Aorta (tissue), 5 donors: ENCODE results near the gene NUP153. TPM values are rescaled to one million over a fixed set of nuclear protein-coding genes. Genes with fewer than 3 reads are reported as not detected.

ENCODE experiments used
- ATAC-seq: fragments of 200-7000 bp; cut with Tn5 transposase; one replicate; pipeline ENCODE4 v1.9.1; 2022; ENCODE audit warnings: moderate library complexity; ENCODE audit not compliant: low FRiP score
- DNase-seq, 2 donors: peaks; one replicate each; pipeline ENCODE4 v3.0.0-alpha.2; 2020
- H3K27ac ChIP-seq, 2 donors: one replicate each; pipeline ENCODE4 v1.5.1; 2013; ENCODE audit warnings: low read length in 2 of 2, mild to moderate bottlenecking in 2 of 2, moderate library complexity in 2 of 2, control low read depth in 1 of 2, inconsistent platforms in 1 of 2, low read depth in 1 of 2
- H3K27me3 ChIP-seq, 2 donors: one replicate each; pipeline ENCODE4 v1.6.1; 2013; ENCODE audit warnings: control low read depth in 1 of 2, low read length in 1 of 2, mild to moderate bottlenecking in 1 of 2, moderate library complexity in 1 of 2; ENCODE audit not compliant: insufficient read depth in 2 of 2, control insufficient read depth in 1 of 2
- H3K36me3 ChIP-seq, 2 donors: one replicate each; pipeline ENCODE4 v1.6.1; 2013; ENCODE audit warnings: control low read depth in 1 of 2, low read length in 1 of 2, mild to moderate bottlenecking in 1 of 2; ENCODE audit not compliant: insufficient read depth in 2 of 2, control insufficient read depth in 1 of 2
- H3K4me1 ChIP-seq, 2 donors: one replicate each; pipeline ENCODE4 v1.6.1; 2013; ENCODE audit warnings: low read length in 2 of 2, control low read depth in 1 of 2, mild to moderate bottlenecking in 1 of 2, moderate library complexity in 1 of 2; ENCODE audit not compliant: insufficient read depth in 2 of 2, control insufficient read depth in 1 of 2
- H3K4me3 ChIP-seq, 2 donors: one replicate each; pipeline ENCODE4 v1.5.1; 2013; ENCODE audit warnings: low read length in 2 of 2, control low read depth in 1 of 2, mild to moderate bottlenecking in 1 of 2
- H3K9me3 ChIP-seq: one replicate; pipeline ENCODE4 v1.6.1; 2013; ENCODE audit warnings: mild to moderate bottlenecking, low read length; ENCODE audit not compliant: control insufficient read depth
- WGBS, 2 donors: extraction: QIAGEN DNeasy Blood & Tissue Kit; methylation state at CpG; one replicate each; pipeline ENCODE4 v1.1.7; 2013; 5-methylcytosine and 5-hydroxymethylcytosine counted together
- intact Hi-C, 2 donors: fragments of 100-400 bp; cut with DNase I; formaldehyde crosslinking; loops; one replicate each; pipeline versions ENCODE4 v1.14.2 to v1.15.0; 2022
- polyA plus RNA-seq, 2 donors: library from polyadenylated mRNA; stranded (reverse); fragments of 200-250 nt; gene quantifications; one replicate each; pipeline ENCODE4 v1.2.3, GENCODE V29; 2013
- total RNA-seq, 2 donors: library from RNA; stranded (reverse); fragmentation: NEBNext Ultra II Directional; extraction: Animal tissue kit (Norgen Biotek cat#: 25700); gene quantifications; one replicate each; pipeline ENCODE4 v1.2.1, GENCODE V29; 2021
- donor health status: healthy with polysubstance abuse.
- donor health status: Bipolar disorder and iron deficiency.
- donor health status: DM: no; HTN: no; CAD: no.
- donor health status: DM: no; HTN: no; CAD: no.
- donor health status: DM: yes; HTN: yes; CAD: no.

NUP153 gene
- total and polyA plus RNA-seq, 4 donors = 6.4 to 42.0 (median 21.7) TPM

DNA sequence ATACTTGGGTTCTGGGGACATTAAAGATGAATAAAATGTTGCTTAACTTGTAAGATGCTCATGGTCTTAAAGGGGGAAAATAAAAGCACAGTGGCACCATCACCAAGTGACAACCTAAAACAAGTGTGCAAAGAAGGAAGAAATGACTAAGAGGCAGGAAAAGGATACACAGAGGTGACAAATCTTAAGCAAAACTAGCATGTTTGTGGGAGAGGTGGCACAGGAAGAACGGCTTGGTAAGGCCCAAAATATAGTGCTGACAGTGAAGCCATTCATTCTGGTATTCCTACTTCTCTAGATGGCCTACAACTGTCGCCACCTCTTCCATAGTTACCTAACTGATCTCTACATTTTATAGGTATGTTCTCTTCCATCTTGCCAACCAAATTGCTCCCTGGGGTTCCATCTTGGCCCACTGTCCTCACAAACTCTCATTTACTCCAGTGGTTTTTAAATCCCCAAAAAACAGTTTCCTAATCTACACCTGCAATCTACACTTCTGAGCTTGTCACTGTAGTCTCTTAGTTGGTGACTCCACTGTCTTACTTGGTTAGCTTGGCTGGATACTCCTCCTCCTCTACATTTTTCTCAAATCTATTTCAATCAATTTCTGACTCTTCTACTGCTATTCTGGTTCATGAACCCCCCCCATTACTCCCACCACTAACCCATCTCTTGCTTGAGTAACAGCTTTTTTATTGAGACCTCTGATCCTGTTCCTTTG lies 73.1 kb downstream of the NUP153 start:
- H3K36me3 ChIP-seq = peaks cover 4% of the 10 kb centered on the region in 2 donors
- ATAC-seq (no peak), DNase-seq (no peak)
- no peaks in the 10 kb centered on the region for H3K9me3 ChIP-seq
- peak overlapping the region in 1 of 2 donors; percentile 27 for H3K27ac ChIP-seq
- intact Hi-C loops = no loop called here
- H3K27me3 ChIP-seq = no peaks in the 10 kb centered on the region
- H3K4me3 ChIP-seq = no peak overlapping the region
- 79 to 86% methylated on average over 2 of the region's 2 CpGs for WGBS, 2 donors
- peaks cover 3 to 9% of the 10 kb centered on the region in 2 donors for H3K4me1 ChIP-seq

DNA sequence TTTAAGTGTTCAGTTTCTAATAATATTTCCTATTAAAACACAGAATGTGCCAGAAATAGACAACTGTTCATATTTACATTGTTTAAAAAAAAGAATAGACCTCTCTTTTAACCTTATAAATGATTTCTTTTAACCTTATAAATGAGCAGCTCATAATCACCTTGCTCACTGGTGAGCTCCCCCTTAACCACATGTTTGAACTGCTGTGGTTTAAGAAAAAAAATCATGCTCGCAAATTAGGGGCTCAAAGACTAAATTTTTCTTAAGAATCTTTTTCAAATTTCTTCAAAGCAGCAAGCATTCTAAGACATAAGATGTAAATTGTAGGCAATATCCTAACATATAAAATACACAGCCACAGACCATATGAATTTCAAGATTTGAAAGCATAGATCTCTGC lies 73.8 kb downstream of the NUP153 start:
- no peaks in the 10 kb centered on the region for H3K9me3 ChIP-seq
- H3K4me1 ChIP-seq = peaks cover 3 to 9% of the 10 kb centered on the region in 2 donors

DNA sequence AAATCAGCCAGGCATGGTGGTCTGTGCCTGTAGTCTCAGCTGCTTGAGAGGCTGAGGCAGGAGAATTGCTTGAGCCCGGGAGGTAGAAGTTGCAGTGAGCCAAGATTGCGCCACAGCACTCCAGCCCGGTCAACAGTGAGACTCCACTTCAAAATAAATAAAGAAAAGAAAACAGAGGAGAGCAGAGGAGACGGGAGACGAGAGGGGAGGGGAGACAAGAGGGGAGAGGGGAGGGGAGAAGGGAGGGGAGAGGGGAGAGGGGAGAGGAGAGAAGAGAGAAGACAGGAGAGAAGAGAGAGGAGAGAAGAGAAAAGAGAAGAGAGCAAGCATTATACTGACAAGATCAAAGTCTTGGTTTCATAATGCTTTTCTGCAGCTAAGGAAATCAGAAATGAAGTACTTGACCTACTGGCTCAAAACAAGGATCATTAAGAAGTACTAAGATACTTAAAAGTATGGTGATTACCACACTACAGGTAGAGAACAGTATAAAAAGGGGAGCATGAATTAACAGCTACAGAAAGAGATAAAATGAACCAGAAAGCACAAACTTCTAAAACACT lies 76.1 kb downstream of the NUP153 start:
- Histone ChIP-seq H3K9me3 (no peaks in the 10 kb centered on the region), H3K4me3 (no peak overlapping the region), H3K27ac (no peak overlapping the region), H3K27me3 (no peaks in the 10 kb centered on the region), H3K36me3 (peaks cover 0 to 5% of the 10 kb centered on the region in 2 donors), H3K4me1 (peaks cover 3 to 7% of the 10 kb centered on the region in 2 donors)
- 9 to 17% methylated on average over 4 to 5 of the region's 5 CpGs for WGBS, 2 donors
- DNase-seq = no peak
- intact Hi-C loops = no loop called here
- ATAC-seq = no peak

More for the DNA sequence above, 73.8 kb downstream of the NUP153 start:
- 77 to 79% methylated on average over 1 of the region's 1 CpG for WGBS, 2 donors
- Histone ChIP-seq H3K4me3 (no peak overlapping the region), H3K36me3 (peaks cover 4% of the 10 kb centered on the region in 2 donors), H3K27me3 (no peaks in the 10 kb centered on the region), H3K27ac (no peak overlapping the region)
- no peak for ATAC-seq
- DNase-seq = no peak
- intact Hi-C loops = no loop called here

DNA sequence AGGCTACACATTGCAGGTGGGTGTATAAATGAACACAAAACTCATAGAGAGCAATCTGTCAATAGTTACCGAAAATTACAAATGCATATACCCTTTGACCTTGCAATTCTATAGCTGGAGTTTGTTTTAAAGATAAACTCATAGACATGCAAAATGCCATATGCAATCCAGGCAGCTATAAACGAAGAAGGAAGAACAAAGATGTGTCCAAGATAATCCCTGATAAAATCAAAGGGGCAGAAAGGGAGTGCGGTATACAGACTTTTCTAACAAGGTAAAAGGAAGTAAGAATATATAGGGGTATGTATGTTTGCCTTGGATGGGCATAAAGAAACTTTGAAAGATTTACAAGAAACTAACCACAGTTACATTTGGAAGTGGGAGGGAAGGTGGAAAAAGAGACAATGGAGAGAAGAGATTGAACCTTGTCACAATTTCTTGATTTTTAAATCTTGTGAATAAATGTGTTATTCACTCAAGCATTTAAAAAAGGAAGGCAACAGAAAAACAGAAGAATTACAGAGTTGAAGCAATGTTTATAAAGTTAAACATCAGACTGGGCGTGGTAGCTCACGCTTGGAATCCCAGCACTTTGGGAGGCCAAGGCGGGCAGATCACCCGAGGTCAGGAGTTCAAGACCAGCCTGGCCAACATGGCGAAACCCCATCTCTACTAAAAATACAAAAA lies 76.8 kb downstream of the NUP153 start:
- peaks cover 0 to 5% of the 10 kb centered on the region in 2 donors for H3K36me3 ChIP-seq
- WGBS, 2 donors = 83% methylated on average over 8 of the region's 8 CpGs
- H3K4me3 ChIP-seq = no peak overlapping the region
- no peak overlapping the region for H3K27ac ChIP-seq
- intact Hi-C loops = no loop called here
- H3K27me3 ChIP-seq = no peaks in the 10 kb centered on the region
- no peak for ATAC-seq
- no peak for DNase-seq
- H3K4me1 ChIP-seq = peaks cover 3 to 7% of the 10 kb centered on the region in 2 donors
- no peaks in the 10 kb centered on the region for H3K9me3 ChIP-seq

DNA sequence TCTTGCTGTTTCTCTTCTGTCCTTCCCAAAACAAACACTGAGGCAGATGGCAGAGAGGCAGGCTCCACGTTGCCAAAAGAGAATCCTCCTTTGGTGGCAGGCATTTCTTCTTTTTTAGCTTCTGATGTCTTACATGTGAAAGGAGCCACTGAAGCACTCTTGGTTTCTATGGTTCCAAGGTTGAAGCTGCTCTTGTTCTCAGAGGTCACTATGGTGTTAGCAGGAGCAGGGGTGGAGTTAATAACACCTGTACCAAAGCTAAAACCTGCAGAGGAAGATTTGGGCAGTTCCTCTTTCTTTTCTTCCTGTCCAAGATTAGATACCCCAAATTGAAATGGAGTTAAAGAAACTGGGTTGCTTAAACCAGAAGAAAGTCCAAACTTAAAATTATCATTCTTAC lies 77.9 kb downstream of the NUP153 start:
- no peak overlapping the region for H3K27ac ChIP-seq
- no peaks in the 10 kb centered on the region for H3K27me3 ChIP-seq
- no peak for DNase-seq
- WGBS, 2 donors = 38 to 53% methylated on average over 1 of the region's 1 CpG
- H3K4me3 ChIP-seq = no peak overlapping the region
- peaks cover 0 to 9% of the 10 kb centered on the region in 2 donors for H3K36me3 ChIP-seq
- ATAC-seq = no peak
- H3K9me3 ChIP-seq = no peaks in the 10 kb centered on the region
- intact Hi-C loops = no loop called here
- peaks cover 3 to 7% of the 10 kb centered on the region in 2 donors for H3K4me1 ChIP-seq

DNA sequence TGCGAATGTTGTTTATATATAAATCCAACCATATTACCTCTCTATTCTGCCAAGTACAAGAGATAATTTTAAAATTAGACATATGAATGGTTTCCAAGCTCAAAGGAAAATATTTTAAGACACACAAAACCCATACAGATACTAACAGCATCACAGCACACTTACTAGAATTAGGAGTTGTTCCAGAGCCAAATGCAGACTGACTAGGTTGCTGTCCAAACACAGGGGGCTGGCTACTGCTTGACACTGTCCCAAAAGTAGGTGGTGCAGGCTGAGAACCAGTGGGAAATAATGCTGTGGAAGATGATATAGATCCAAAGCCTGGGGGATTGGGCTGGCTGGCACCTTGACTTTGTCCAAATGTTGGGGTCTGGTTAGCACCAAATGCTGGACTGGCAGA lies 82.3 kb downstream of the NUP153 start:
- H3K36me3 ChIP-seq = peaks cover under 1 to 10% of the 10 kb centered on the region in 2 donors
- intact Hi-C loops = no loop called here

DNA sequence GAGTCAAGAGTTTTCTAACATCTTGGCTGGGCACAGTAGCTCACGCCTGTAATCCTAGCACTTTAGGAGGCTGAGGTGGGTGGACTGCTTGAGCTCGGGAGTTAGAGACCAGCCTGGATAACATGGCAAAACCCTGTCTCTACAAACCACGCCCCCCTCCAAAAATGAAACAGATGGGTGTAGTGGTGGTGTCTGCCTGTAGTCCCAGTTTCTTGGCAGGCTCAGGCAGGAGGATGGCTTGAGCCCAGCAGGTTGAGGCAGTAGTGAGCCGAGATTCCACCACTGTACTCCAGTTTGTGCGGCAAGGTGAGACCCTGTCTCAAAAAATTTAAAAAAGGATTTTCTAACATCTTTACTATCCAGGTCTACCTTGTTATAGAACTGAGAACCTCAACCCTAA lies 84.6 kb downstream of the NUP153 start:
- Histone ChIP-seq H3K9me3 (no peaks in the 10 kb centered on the region), H3K4me3 (no peak overlapping the region), H3K27ac (no peak overlapping the region), H3K4me1 (no peaks in the 10 kb centered on the region), H3K27me3 (no peaks in the 10 kb centered on the region), H3K36me3 (peaks cover 3 to 12% of the 10 kb centered on the region in 2 donors)
- ATAC-seq = no peak
- 69 to 76% methylated on average over 5 of the region's 5 CpGs for WGBS, 2 donors
- no peak for DNase-seq
- intact Hi-C loops = no loop called here

More for the DNA sequence above, 82.3 kb downstream of the NUP153 start:
- H3K4me3 ChIP-seq = no peak overlapping the region
- H3K27ac ChIP-seq = no peak overlapping the region
- H3K9me3 ChIP-seq = no peaks in the 10 kb centered on the region
- no peak for DNase-seq
- WGBS, 2 donors = 22 to 35% methylated on average over 1 of the region's 1 CpG
- H3K4me1 ChIP-seq = no peaks in the 10 kb centered on the region
- no peak for ATAC-seq
- H3K27me3 ChIP-seq = no peaks in the 10 kb centered on the region

DNA sequence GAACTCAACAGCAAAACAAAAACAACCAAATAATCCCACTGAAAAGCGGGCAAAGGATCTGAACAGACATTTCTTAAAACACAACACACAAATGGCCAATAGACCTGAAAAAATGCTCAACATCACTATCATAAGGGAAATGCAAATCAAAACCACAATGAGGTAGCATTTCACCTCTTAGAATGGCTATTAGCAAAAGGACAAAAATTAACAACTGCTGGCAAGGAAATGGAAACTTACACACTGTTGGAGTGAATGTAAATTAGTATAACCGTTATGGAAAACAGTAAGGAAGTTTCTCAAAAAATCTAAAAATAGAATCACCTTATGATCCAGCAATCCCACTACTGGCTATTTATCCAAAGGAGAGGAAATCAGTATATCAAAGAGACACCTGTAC lies 85.7 kb downstream of the NUP153 start:
- Histone ChIP-seq H3K27me3 (no peaks in the 10 kb centered on the region), H3K4me3 (no peak overlapping the region), H3K36me3 (peaks cover 3 to 13% of the 10 kb centered on the region in 2 donors), H3K27ac (no peak overlapping the region), H3K9me3 (no peaks in the 10 kb centered on the region), H3K4me1 (no peaks in the 10 kb centered on the region)
- DNase-seq (no peak), ATAC-seq (no peak)
- WGBS, 2 donors = 75 to 77% methylated on average over 2 of the region's 2 CpGs
- intact Hi-C loops = no loop called here
